ENCODE results near the gene CNGA1.
A peak's percentile ranks its signal among the peaks of the same experiment; 100 is the strongest.

Gene CNGA1

GRCh38 chr4:47913861-47914219 lies 102.6 kb downstream of the CNGA1 start:
- no peak for TF ChIP-seq CTCF (IDR thresholded peaks at IDR 0.05; ENCODE audit: borderline replicate concordance, insufficient read depth, low read depth, low read length)
- H3K4me3 ChIP-seq (ENCODE audit: low read depth, low read length) = peak overlapping the region; percentile 97

- H3K4me3 ChIP-seq (ENCODE audit: low read depth, low read length) = peak overlapping the region; percentile 97
- no peak for TF ChIP-seq CTCF (IDR thresholded peaks at IDR 0.05; ENCODE audit: borderline replicate concordance, insufficient read depth, low read depth, low read length)
Observed at GRCh38 chr4:47913330-47913729, 103.2 kb downstream of the CNGA1 start.

GRCh38 chr4:47907089-47907646 lies 109.3 kb downstream of the CNGA1 start:
- TF ChIP-seq CTCF (IDR thresholded peaks at IDR 0.05; ENCODE audit: borderline replicate concordance, insufficient read depth, low read depth, low read length) = no peak
- H3K4me3 ChIP-seq (ENCODE audit: low read depth, low read length) = no peak overlapping the region

- H3K4me3 ChIP-seq (ENCODE audit: low read depth, low read length) = no peak overlapping the region
- TF ChIP-seq CTCF (IDR thresholded peaks at IDR 0.05; ENCODE audit: borderline replicate concordance, insufficient read depth, low read depth, low read length) = no peak
Observed at GRCh38 chr4:47899639-47900038, 116.8 kb downstream of the CNGA1 start.

- TF ChIP-seq CTCF (IDR thresholded peaks at IDR 0.05; ENCODE audit: borderline replicate concordance, insufficient read depth, low read depth, low read length) = no peak
- H3K4me3 ChIP-seq (ENCODE audit: low read depth, low read length) = no peak overlapping the region
Observed at GRCh38 chr4:47891928-47892327, 124.6 kb downstream of the CNGA1 start.
